B cell (primary cell): ENCODE results near the gene KSR1. TPM values are rescaled to one million over a fixed set of nuclear protein-coding genes. Genes with fewer than 3 reads are reported as not detected.

Experiments
- ATAC-seq: fragments of 200-7000 bp; cut with Tn5 transposase; one replicate; pipeline ENCODE4 v1.10.0; 2021; ENCODE audit warnings: low read depth, mild to moderate bottlenecking, moderate number of reproducible peaks, moderate library complexity
- CTCF ChIA-PET: fragments of 350-600 bp; sonication (Branson Sonifier 250); formaldehyde crosslinking; loops from one replicate; lab custom pipeline; 2021; ENCODE audit warnings: antibody characterized with exemption, inconsistent platforms; lab: Charles Lee
- POLR2A ChIA-PET: fragments of 350-600 bp; sonication (Branson Sonifier 250); formaldehyde crosslinking; loops from one replicate; lab custom pipeline; 2021; ENCODE audit warnings: antibody characterized with exemption; lab: Charles Lee
- DNase-seq: peaks from one replicate; pipeline ENCODE4 v3.0.0; 2013
- H2AFZ ChIP-seq: 2 replicates; pipeline ENCODE4 v1.6.1; 2012; ENCODE audit warnings: mild to moderate bottlenecking, low read depth, low read length; ENCODE audit not compliant: insufficient read depth, poor library complexity, severe bottlenecking
- H3K27ac ChIP-seq, 2 donors: 1 replicate in 1 of 2; 2 replicates in 1 of 2; pipeline ENCODE4 v1.5.1; 2012 to 2013; ENCODE audit warnings: low read length in 2 of 2, mild to moderate bottlenecking in 2 of 2, moderate library complexity in 1 of 2
- H3K27me3 ChIP-seq, 4 experiments: fragments of 200-600 bp in 1 of 4; sonication (generic) in 1 of 4; replicated peaks in 1 of 4; 1 replicate in 2 of 4; 2 replicates in 2 of 4; pipeline versions ENCODE4 v1.6.1 to v1.7.0; 2013 to 2016; ENCODE audit warnings: low read length in 3 of 4, mild to moderate bottlenecking in 2 of 4, mixed read lengths in 1 of 4, moderate library complexity in 1 of 4; ENCODE audit not compliant: insufficient read depth in 4 of 4, control insufficient read depth in 3 of 4; ENCODE audit errors: control extremely low read depth in 1 of 4
- H3K36me3 ChIP-seq, 2 experiments: replicated peaks in 1 of 2; 1 replicate in 1 of 2; 2 replicates in 1 of 2; pipeline versions ENCODE4 v1.6.1 to v1.7.1; 2013; ENCODE audit warnings: low read length in 1 of 2; ENCODE audit not compliant: insufficient read depth in 2 of 2, control insufficient read depth in 1 of 2; ENCODE audit errors: control extremely low read depth in 1 of 2, extremely low read depth in 1 of 2
- H3K4me1 ChIP-seq, 2 donors: fragments of 200-600 bp in 1 of 2; sonication (generic) in 1 of 2; 1 replicate in 1 of 2; 2 replicates in 1 of 2; pipeline versions ENCODE4 v1.5.1 to v1.6.1; 2013 to 2017; ENCODE audit warnings: low read length in 2 of 2; ENCODE audit not compliant: control insufficient read depth in 2 of 2, insufficient read depth in 2 of 2
- H3K4me2 ChIP-seq: replicated peaks from 2 replicates; pipeline ENCODE3; 2012; ENCODE audit warnings: mild to moderate bottlenecking, low read depth, low read length; ENCODE audit not compliant: poor library complexity, severe bottlenecking
- H3K4me3 ChIP-seq, 5 experiments: fragments of 200-600 bp in 1 of 5; sonication (generic) in 1 of 5; 1 replicate in 3 of 5; 2 replicates in 2 of 5; pipeline versions ENCODE4 v1.5.1 to v1.7.0; 2011 to 2016; ENCODE audit warnings: low read length in 4 of 5, mild to moderate bottlenecking in 4 of 5, low read depth in 2 of 5, control low read depth in 1 of 5, moderate library complexity in 1 of 5; ENCODE audit not compliant: insufficient read depth in 1 of 5; ENCODE audit errors: control extremely low read depth in 1 of 5, extremely low read depth in 1 of 5
- H3K79me2 ChIP-seq: fragments of 200-600 bp; sonication (generic); one replicate; pipeline ENCODE4 v1.6.0; 2016; ENCODE audit warnings: low read length; ENCODE audit not compliant: control insufficient read depth, insufficient read depth
- H3K9ac ChIP-seq: fragments of 200-600 bp; sonication (generic); 2 replicates; pipeline ENCODE4 v1.6.1; 2017; ENCODE audit warnings: mild to moderate bottlenecking, low read length, moderate library complexity
- H3K9me3 ChIP-seq, 3 donors: one replicate each; pipeline versions ENCODE4 v1.6.1 to v1.7.1; 2013; ENCODE audit warnings: low read length in 2 of 3; ENCODE audit not compliant: control insufficient read depth in 2 of 3, insufficient read depth in 1 of 3; ENCODE audit errors: control extremely low read depth in 1 of 3
- H4K20me1 ChIP-seq: 2 replicates; pipeline ENCODE4 v1.6.0; 2012; ENCODE audit warnings: mild to moderate bottlenecking, low read length; ENCODE audit not compliant: insufficient read depth, control insufficient read depth, poor library complexity, severe bottlenecking
- H3K27ac Mint-ChIP-seq: one replicate; pipeline ENCODE4 v1.8.0; 2021; ENCODE audit warnings: mixed read lengths
- H3K27me3 Mint-ChIP-seq: one replicate; pipeline ENCODE4 v1.8.0; 2021; ENCODE audit warnings: mixed read lengths
- H3K4me1 Mint-ChIP-seq: one replicate; pipeline ENCODE4 v1.8.0; 2021; ENCODE audit warnings: mixed read lengths
- H3K4me3 Mint-ChIP-seq: one replicate; pipeline ENCODE4 v1.8.0; 2021; ENCODE audit warnings: mixed read lengths
- H3K9me3 Mint-ChIP-seq: one replicate; pipeline ENCODE4 v1.8.0; 2022; ENCODE audit warnings: mixed read lengths; ENCODE audit not compliant: insufficient read depth
- EZH2 ChIP-seq: IDR thresholded peaks from 2 replicates; pipeline ENCODE4 v1.6.1; 2012; ENCODE audit warnings: borderline replicate concordance, low read depth, mild to moderate bottlenecking, moderate library complexity, low read length; ENCODE audit not compliant: insufficient read depth, poor library complexity, severe bottlenecking
- WGBS: methylation state at CpG from one replicate; pipeline ENCODE4 v1.1.5; 2013; ENCODE audit warnings: missing lambda C conversion rate; ENCODE audit not compliant: insufficient coverage; 5-methylcytosine and 5-hydroxymethylcytosine counted together
- intact Hi-C: fragments of 100-400 bp; cut with micrococcal nuclease; formaldehyde crosslinking; loops from one replicate; pipeline ENCODE4 v1.10.0; 2022
- polyA plus RNA-seq: library from polyadenylated mRNA; depleted of rRNA; stranded (reverse); fragments of >200 nt; gene quantifications from 2 replicates; pipeline ENCODE4 v1.2.3, GENCODE V29; 2012
- total RNA-seq, 2 donors: library from RNA; stranded (reverse); fragments of 120-200 nt in 1 of 2; gene quantifications; 1 replicate in 1 of 2; 2 replicates in 1 of 2; pipeline versions ENCODE4 v1.2.3 to v1.2.4, GENCODE V29; 2013 to 2022
- TF ChIP-seq, protein P1 (sequence below): fragments of 200-600 bp; IDR thresholded peaks from one replicate; pipeline ENCODE4 v1.8.0; 2022; ENCODE audit warnings: antibody characterized with exemption, mild to moderate bottlenecking

KSR1 gene
- total and polyA plus RNA-seq, 2 donors (not counting 1 experiment from before 2014, with no cell fraction given) = 27.5 to 85.6 TPM

DNA sequence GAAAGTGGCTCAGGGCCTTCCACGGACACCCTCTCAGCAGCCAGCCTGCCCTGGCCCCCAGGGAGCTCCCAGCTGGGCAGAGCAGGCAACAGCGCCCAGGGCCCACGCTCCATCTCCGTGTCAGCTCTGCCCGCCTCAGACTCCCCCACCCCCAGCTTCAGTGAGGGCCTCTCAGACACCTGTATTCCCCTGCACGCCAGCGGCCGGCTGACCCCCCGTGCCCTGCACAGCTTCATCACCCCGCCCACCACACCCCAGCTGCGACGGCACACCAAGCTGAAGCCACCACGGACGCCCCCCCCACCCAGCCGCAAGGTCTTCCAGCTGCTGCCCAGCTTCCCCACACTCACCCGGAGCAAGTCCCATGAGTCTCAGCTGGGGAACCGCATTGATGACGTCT is 126.4 kb downstream of the KSR1 start:
- Histone ChIP-seq H2AFZ (no peak overlapping the region), H3K79me2 (no peaks in the 10 kb centered on the region), H3K4me2 (no peak overlapping the region), H3K36me3 (peaks cover 0 to 5% of the 10 kb centered on the region in 2 experiments), H4K20me1 (no peaks in the 10 kb centered on the region), H3K4me1 (peaks cover 0 to 14% of the 10 kb centered on the region in 2 donors), H3K27ac (no peak overlapping the region), H3K4me3 (no peak overlapping the region), H3K9me3 (no peaks in the 10 kb centered on the region), H3K27me3 (no peaks in the 10 kb centered on the region), H3K9ac (no peak overlapping the region)
- intact Hi-C loops = no loop called here
- CTCF ChIA-PET = no interaction called here
- Mint-ChIP-seq H3K9me3 (no peaks in the 10 kb centered on the region), H3K4me3 (no peak overlapping the region), H3K27me3 (no peaks in the 10 kb centered on the region), H3K27ac (no peak overlapping the region), H3K4me1 (peaks cover 15% of the 10 kb centered on the region)
- ATAC-seq (no peak), DNase-seq (no peak)
- TF ChIP-seq, protein P1, sequence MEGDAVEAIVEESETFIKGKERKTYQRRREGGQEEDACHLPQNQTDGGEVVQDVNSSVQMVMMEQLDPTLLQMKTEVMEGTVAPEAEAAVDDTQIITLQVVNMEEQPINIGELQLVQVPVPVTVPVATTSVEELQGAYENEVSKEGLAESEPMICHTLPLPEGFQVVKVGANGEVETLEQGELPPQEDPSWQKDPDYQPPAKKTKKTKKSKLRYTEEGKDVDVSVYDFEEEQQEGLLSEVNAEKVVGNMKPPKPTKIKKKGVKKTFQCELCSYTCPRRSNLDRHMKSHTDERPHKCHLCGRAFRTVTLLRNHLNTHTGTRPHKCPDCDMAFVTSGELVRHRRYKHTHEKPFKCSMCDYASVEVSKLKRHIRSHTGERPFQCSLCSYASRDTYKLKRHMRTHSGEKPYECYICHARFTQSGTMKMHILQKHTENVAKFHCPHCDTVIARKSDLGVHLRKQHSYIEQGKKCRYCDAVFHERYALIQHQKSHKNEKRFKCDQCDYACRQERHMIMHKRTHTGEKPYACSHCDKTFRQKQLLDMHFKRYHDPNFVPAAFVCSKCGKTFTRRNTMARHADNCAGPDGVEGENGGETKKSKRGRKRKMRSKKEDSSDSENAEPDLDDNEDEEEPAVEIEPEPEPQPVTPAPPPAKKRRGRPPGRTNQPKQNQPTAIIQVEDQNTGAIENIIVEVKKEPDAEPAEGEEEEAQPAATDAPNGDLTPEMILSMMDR = no peak
- TF ChIP-seq EZH2 = no peak
- POLR2A ChIA-PET = no interaction called here
- 91% methylated on average over 10 of the region's 18 CpGs for WGBS

DNA sequence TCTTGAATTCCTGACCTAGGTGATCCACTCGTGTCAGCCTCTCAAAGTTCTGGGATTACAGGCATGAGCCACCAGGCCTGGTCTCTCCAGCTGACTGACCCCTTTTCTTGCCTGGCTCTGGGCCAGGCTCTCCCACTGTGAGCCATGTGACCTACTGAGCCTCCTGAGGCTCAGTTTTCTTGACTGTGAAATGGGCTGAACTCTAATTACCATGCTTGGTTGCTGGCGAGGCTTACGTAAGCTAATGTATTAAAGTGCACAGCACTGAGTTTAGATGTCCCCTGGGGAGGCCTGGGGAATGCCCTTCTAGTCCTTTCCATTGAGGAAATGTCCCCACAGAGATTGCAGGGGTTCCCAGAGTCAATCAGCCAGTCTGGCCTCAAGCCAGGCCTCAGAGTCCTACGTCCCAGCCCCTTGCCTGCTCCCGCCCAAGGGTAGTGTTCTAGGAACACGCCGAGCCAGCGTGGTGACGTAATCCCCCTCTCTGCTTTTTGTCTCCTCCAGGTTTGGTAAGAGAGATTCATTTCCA is 129.0 kb downstream of the KSR1 start:
- Mint-ChIP-seq H3K4me1 (peaks cover 11% of the 10 kb centered on the region), H3K4me3 (peak overlapping the region; percentile 26), H3K27me3 (no peaks in the 10 kb centered on the region), H3K27ac (no peak overlapping the region), H3K9me3 (no peaks in the 10 kb centered on the region)
- no peaks in the 10 kb centered on the region for H3K27me3 ChIP-seq
- peak; percentile 82 for ATAC-seq
- intact Hi-C loops = no loop called here
- peaks cover 0 to 14% of the 10 kb centered on the region in 2 donors for H3K4me1 ChIP-seq
- no peaks in the 10 kb centered on the region for H4K20me1 ChIP-seq
- no peak overlapping the region for H3K4me3 ChIP-seq
- POLR2A ChIA-PET = no interaction called here
- TF ChIP-seq EZH2 = no peak
- TF ChIP-seq, protein P1 = no peak
- H3K36me3 ChIP-seq = peaks cover 0 to 12% of the 10 kb centered on the region in 2 experiments
- no peak overlapping the region for H3K27ac ChIP-seq
- CTCF ChIA-PET = interaction anchor here (1.3 to 1.7 kb wide), 3 partner anchors 15 to 235 kb away, joined by 3 to 9 read pairs (median 4); no protein-coding TSS in a partner anchor
- peak; percentile 40 for DNase-seq
- no peaks in the 10 kb centered on the region for H3K9me3 ChIP-seq
- H3K79me2 ChIP-seq = no peaks in the 10 kb centered on the region
- no peak overlapping the region for H2AFZ ChIP-seq
- no peak overlapping the region for H3K9ac ChIP-seq
- WGBS = 84% methylated on average over 5 of the region's 9 CpGs
- no peak overlapping the region for H3K4me2 ChIP-seq
